ENCODE measurements around the gene LILRA5. TPM values are rescaled to one million over a fixed set of nuclear protein-coding genes. Genes with fewer than 3 reads are reported as not detected.

LILRA5 gene
- total and polyA plus RNA-seq, 10 of the 15 experiments (the other 5 are each of a cell fraction or from before 2014, with no cell fraction given) = 0.05 to 1.2 (median 0.36) TPM; not detected in 4

DNA sequence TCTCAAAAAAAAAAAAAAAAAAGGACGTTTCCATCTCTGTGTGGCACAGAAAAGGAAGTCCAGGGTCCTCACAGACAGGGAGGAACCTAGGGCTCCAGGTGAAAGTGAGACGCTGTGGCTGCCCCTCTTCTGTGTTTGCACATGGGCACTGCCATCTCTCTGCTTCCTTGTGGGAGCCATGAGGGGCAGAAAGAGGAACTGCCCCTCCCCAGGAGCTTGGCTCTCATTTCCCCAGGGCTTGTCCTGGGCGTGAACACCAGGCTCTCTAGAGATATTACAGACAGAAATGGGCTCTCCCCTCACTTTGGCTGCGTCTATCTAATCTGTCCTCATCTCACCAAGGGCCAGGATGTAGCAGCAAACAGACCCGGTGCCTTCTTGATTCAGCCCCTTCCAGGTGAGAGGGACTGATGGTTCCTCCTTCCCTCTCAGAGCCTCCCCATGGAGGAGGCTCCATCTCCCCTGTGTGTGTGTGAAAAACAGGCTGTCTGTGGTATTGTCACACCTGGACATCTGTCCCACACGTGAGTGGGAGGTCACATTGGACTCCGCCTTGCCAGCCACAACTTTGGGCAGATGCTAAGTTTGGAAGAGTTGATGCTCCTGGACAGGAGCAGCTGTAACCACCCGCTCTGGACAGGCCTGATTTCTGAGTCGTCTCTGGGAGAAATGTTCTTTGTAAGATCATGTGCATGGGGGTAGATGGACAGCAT is 26.8 kb upstream of the LILRA5 start (continued):
- TF ChIP-seq BHLHE40 (IDR thresholded peaks at IDR 0.05; ENCODE audit: borderline replicate concordance in 1 of 2, low read depth in 2 of 2, low read length in 1 of 2) = peak; percentile 23 to 80; a peak in 2 of 4 replicates
- TF ChIP-seq SMAD1 (IDR thresholded peaks at IDR 0.05; ENCODE audit: low read depth, partially characterized antibody) = no peak
- TF ChIP-seq STAT1 (conservative IDR thresholded peaks at IDR 0.05) = no peak
- TF ChIP-seq ZNF384 (IDR thresholded peaks at IDR 0.05; ENCODE audit: borderline replicate concordance, low read depth, low read length) = no peak
- TF ChIP-seq SRF (IDR thresholded peaks at IDR 0.05; ENCODE audit: low read depth in 2 of 2, low read length in 2 of 2) = no peak
- no peak for TF ChIP-seq NR2F1 (conservative IDR thresholded peaks at IDR 0.05)
- peak; percentile 83 for TF ChIP-seq SPI1 (IDR thresholded peaks at IDR 0.05; ENCODE audit: borderline replicate concordance, insufficient read depth, low read depth, low read length)
- TF ChIP-seq, protein P1, sequence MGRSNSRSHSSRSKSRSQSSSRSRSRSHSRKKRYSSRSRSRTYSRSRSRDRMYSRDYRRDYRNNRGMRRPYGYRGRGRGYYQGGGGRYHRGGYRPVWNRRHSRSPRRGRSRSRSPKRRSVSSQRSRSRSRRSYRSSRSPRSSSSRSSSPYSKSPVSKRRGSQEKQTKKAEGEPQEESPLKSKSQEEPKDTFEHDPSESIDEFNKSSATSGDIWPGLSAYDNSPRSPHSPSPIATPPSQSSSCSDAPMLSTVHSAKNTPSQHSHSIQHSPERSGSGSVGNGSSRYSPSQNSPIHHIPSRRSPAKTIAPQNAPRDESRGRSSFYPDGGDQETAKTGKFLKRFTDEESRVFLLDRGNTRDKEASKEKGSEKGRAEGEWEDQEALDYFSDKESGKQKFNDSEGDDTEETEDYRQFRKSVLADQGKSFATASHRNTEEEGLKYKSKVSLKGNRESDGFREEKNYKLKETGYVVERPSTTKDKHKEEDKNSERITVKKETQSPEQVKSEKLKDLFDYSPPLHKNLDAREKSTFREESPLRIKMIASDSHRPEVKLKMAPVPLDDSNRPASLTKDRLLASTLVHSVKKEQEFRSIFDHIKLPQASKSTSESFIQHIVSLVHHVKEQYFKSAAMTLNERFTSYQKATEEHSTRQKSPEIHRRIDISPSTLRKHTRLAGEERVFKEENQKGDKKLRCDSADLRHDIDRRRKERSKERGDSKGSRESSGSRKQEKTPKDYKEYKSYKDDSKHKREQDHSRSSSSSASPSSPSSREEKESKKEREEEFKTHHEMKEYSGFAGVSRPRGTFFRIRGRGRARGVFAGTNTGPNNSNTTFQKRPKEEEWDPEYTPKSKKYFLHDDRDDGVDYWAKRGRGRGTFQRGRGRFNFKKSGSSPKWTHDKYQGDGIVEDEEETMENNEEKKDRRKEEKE (IDR thresholded peaks at IDR 0.05) = no peak
- TF ChIP-seq, protein P2, sequence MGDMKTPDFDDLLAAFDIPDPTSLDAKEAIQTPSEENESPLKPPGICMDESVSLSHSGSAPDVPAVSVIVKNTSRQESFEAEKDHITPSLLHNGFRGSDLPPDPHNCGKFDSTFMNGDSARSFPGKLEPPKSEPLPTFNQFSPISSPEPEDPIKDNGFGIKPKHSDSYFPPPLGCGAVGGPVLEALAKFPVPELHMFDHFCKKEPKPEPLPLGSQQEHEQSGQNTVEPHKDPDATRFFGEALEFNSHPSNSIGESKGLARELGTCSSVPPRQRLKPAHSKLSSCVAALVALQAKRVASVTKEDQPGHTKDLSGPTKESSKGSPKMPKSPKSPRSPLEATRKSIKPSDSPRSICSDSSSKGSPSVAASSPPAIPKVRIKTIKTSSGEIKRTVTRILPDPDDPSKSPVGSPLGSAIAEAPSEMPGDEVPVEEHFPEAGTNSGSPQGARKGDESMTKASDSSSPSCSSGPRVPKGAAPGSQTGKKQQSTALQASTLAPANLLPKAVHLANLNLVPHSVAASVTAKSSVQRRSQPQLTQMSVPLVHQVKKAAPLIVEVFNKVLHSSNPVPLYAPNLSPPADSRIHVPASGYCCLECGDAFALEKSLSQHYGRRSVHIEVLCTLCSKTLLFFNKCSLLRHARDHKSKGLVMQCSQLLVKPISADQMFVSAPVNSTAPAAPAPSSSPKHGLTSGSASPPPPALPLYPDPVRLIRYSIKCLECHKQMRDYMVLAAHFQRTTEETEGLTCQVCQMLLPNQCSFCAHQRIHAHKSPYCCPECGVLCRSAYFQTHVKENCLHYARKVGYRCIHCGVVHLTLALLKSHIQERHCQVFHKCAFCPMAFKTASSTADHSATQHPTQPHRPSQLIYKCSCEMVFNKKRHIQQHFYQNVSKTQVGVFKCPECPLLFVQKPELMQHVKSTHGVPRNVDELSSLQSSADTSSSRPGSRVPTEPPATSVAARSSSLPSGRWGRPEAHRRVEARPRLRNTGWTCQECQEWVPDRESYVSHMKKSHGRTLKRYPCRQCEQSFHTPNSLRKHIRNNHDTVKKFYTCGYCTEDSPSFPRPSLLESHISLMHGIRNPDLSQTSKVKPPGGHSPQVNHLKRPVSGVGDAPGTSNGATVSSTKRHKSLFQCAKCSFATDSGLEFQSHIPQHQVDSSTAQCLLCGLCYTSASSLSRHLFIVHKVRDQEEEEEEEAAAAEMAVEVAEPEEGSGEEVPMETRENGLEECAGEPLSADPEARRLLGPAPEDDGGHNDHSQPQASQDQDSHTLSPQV (IDR thresholded peaks at IDR 0.05) = no peak
- TF ChIP-seq RFX5 (IDR thresholded peaks at IDR 0.05; ENCODE audit: low read depth, low read length) = no peak
- no peak for TF ChIP-seq YY1 (IDR thresholded peaks at IDR 0.05; ENCODE audit: low read depth, low read length)
- TF ChIP-seq, protein P3, sequence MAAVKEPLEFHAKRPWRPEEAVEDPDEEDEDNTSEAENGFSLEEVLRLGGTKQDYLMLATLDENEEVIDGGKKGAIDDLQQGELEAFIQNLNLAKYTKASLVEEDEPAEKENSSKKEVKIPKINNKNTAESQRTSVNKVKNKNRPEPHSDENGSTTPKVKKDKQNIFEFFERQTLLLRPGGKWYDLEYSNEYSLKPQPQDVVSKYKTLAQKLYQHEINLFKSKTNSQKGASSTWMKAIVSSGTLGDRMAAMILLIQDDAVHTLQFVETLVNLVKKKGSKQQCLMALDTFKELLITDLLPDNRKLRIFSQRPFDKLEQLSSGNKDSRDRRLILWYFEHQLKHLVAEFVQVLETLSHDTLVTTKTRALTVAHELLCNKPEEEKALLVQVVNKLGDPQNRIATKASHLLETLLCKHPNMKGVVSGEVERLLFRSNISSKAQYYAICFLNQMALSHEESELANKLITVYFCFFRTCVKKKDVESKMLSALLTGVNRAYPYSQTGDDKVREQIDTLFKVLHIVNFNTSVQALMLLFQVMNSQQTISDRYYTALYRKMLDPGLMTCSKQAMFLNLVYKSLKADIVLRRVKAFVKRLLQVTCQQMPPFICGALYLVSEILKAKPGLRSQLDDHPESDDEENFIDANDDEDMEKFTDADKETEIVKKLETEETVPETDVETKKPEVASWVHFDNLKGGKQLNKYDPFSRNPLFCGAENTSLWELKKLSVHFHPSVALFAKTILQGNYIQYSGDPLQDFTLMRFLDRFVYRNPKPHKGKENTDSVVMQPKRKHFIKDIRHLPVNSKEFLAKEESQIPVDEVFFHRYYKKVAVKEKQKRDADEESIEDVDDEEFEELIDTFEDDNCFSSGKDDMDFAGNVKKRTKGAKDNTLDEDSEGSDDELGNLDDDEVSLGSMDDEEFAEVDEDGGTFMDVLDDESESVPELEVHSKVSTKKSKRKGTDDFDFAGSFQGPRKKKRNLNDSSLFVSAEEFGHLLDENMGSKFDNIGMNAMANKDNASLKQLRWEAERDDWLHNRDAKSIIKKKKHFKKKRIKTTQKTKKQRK (IDR thresholded peaks at IDR 0.05; ENCODE audit: low read depth, low read length) = no peak
- TF ChIP-seq BACH1 (IDR thresholded peaks at IDR 0.05; ENCODE audit: borderline replicate concordance) = no peak
- TF ChIP-seq, protein P4, sequence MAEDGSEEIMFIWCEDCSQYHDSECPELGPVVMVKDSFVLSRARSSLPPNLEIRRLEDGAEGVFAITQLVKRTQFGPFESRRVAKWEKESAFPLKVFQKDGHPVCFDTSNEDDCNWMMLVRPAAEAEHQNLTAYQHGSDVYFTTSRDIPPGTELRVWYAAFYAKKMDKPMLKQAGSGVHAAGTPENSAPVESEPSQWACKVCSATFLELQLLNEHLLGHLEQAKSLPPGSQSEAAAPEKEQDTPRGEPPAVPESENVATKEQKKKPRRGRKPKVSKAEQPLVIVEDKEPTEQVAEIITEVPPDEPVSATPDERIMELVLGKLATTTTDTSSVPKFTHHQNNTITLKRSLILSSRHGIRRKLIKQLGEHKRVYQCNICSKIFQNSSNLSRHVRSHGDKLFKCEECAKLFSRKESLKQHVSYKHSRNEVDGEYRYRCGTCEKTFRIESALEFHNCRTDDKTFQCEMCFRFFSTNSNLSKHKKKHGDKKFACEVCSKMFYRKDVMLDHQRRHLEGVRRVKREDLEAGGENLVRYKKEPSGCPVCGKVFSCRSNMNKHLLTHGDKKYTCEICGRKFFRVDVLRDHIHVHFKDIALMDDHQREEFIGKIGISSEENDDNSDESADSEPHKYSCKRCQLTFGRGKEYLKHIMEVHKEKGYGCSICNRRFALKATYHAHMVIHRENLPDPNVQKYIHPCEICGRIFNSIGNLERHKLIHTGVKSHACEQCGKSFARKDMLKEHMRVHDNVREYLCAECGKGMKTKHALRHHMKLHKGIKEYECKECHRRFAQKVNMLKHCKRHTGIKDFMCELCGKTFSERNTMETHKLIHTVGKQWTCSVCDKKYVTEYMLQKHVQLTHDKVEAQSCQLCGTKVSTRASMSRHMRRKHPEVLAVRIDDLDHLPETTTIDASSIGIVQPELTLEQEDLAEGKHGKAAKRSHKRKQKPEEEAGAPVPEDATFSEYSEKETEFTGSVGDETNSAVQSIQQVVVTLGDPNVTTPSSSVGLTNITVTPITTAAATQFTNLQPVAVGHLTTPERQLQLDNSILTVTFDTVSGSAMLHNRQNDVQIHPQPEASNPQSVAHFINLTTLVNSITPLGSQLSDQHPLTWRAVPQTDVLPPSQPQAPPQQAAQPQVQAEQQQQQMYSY (CRISPR knock-in tag; IDR thresholded peaks at IDR 0.05) = no peak
